Fibroblast of lung (primary cell): ENCODE data around the gene C2CD4B. TPM values are rescaled to one million over a fixed set of nuclear protein-coding genes. Genes with fewer than 3 reads are reported as not detected.

Experiments
- DNase-seq, 2 donors: peaks; one replicate each; pipeline versions ENCODE4 v3.0.0 to v3.0.0-alpha.2; 2010; ENCODE audit warnings: low read depth in 2 of 2
- H2AFZ ChIP-seq: 2 replicates; pipeline ENCODE4 v1.5.1; 2012; ENCODE audit warnings: low read length, control low read depth, inconsistent platforms
- H3K27ac ChIP-seq: 2 replicates; pipeline ENCODE4 v1.5.1; 2011; ENCODE audit warnings: low read length, control low read depth; ENCODE audit not compliant: insufficient read depth
- H3K27me3 ChIP-seq: 2 replicates; pipeline ENCODE4 v1.5.1; 2011; ENCODE audit warnings: mild to moderate bottlenecking, low read length; ENCODE audit not compliant: control insufficient read depth, insufficient read depth
- H3K36me3 ChIP-seq: 2 replicates; pipeline ENCODE4 v1.5.1; 2011; ENCODE audit warnings: low read length; ENCODE audit not compliant: control insufficient read depth, insufficient read depth
- H3K4me1 ChIP-seq: 2 replicates; pipeline ENCODE4 v1.5.1; 2011; ENCODE audit warnings: low read length; ENCODE audit not compliant: control insufficient read depth, insufficient read depth; ENCODE audit errors: extremely low read depth
- H3K4me2 ChIP-seq: 2 replicates; pipeline ENCODE4 v1.5.1; 2011; ENCODE audit warnings: low read length, control low read depth; ENCODE audit not compliant: insufficient read depth; ENCODE audit errors: extremely low read depth
- H3K4me3 ChIP-seq, 4 experiments: fragments of 200-600 bp in 1 of 4; sonication (generic) in 1 of 4; replicated peaks in 1 of 4; 2 replicates each; pipeline ENCODE4 v1.5.1; 2011 to 2016; ENCODE audit warnings: low read length in 4 of 4, low read depth in 3 of 4, mild to moderate bottlenecking in 3 of 4, control low read depth in 2 of 4, inconsistent platforms in 1 of 4, mixed read lengths in 1 of 4; ENCODE audit not compliant: insufficient read depth in 1 of 4; ENCODE audit errors: control extremely low read depth in 1 of 4
- H3K79me2 ChIP-seq: 2 replicates; pipeline ENCODE4 v1.5.1; 2012; ENCODE audit warnings: mild to moderate bottlenecking, low read length, inconsistent platforms; ENCODE audit not compliant: control insufficient read depth, insufficient read depth
- H3K9ac ChIP-seq: 2 replicates; pipeline ENCODE4 v1.5.1; 2011; ENCODE audit warnings: mild to moderate bottlenecking, low read length, control low read depth; ENCODE audit not compliant: insufficient read depth
- H3K9me3 ChIP-seq: 2 replicates; pipeline ENCODE4 v1.5.1; 2012; ENCODE audit warnings: low read depth, low read length; ENCODE audit not compliant: control insufficient read depth, insufficient read depth
- H4K20me1 ChIP-seq: 2 replicates; pipeline ENCODE4 v1.5.1; 2011; ENCODE audit warnings: low read length; ENCODE audit not compliant: control insufficient read depth, insufficient read depth; ENCODE audit errors: extremely low read depth
- CTCF ChIP-seq, 2 donors: IDR thresholded peaks in 1 of 2; conservative IDR thresholded peaks in 1 of 2; 1 replicate in 1 of 2; 2 replicates in 1 of 2; pipeline ENCODE4 v1.5.1; 2011 to 2012; ENCODE audit warnings: low read length in 2 of 2, control low read depth in 1 of 2, inconsistent platforms in 1 of 2, low read depth in 1 of 2, mild to moderate bottlenecking in 1 of 2
- EZH2 ChIP-seq: IDR thresholded peaks from 2 replicates; pipeline ENCODE4 v1.5.1; 2012; ENCODE audit warnings: low read length, control low read depth, mild to moderate bottlenecking; ENCODE audit errors: missing control alignments
- polyA plus RNA-seq, 2 donors: library from polyadenylated mRNA; depleted of rRNA in 1 of 2; stranded (reverse) in 1 of 2; unstranded in 1 of 2; fragments of >200 nt; gene quantifications; 2 replicates each; pipeline ENCODE4 v1.2.1, GENCODE V29; 2011 to 2012; ENCODE audit warnings: missing spikeins in 1 of 2
- total RNA-seq: library from RNA; depleted of rRNA; stranded (reverse); fragments of >200 nt; gene quantifications from 2 replicates; pipeline ENCODE4 v1.2.1, GENCODE V29; 2014

Gene C2CD4B
- total and polyA plus RNA-seq, 2 donors (not counting 1 experiment from before 2014, with no cell fraction given) = not detected

- H3K27me3 ChIP-seq = peaks cover 10% of the 10 kb centered on the region
- no peak overlapping the region for H3K4me2 ChIP-seq
- no peaks in the 10 kb centered on the region for H3K4me1 ChIP-seq
- no peak overlapping the region for H3K27ac ChIP-seq
- H4K20me1 ChIP-seq = no peaks in the 10 kb centered on the region
- H3K9me3 ChIP-seq = no peaks in the 10 kb centered on the region
- DNase-seq = no peak
- H3K79me2 ChIP-seq = no peaks in the 10 kb centered on the region
- no peaks in the 10 kb centered on the region for H3K36me3 ChIP-seq
- TF ChIP-seq CTCF (conservative IDR thresholded peaks at IDR 0.05 in 1 of 2, IDR thresholded peaks at IDR 0.05 in 1 of 2; ENCODE audit: low read depth in 1 of 2, low read length in 2 of 2) (no peak), EZH2 (no peak)
- H2AFZ ChIP-seq = no peak overlapping the region
- no peak overlapping the region for H3K9ac ChIP-seq
- H3K4me3 ChIP-seq = no peak overlapping the region
Measured at GRCh38 chr15:62171882-62172281, 6.8 kb upstream of the C2CD4B start.

- no peak overlapping the region for H3K4me3 ChIP-seq
- no peaks in the 10 kb centered on the region for H3K36me3 ChIP-seq
- TF ChIP-seq EZH2 (no peak), CTCF (conservative IDR thresholded peaks at IDR 0.05 in 1 of 2, IDR thresholded peaks at IDR 0.05 in 1 of 2; ENCODE audit: low read depth in 1 of 2, low read length in 2 of 2) (no peak)
- no peaks in the 10 kb centered on the region for H3K4me1 ChIP-seq
- H3K9me3 ChIP-seq = no peaks in the 10 kb centered on the region
- peaks cover 36% of the 10 kb centered on the region for H3K27me3 ChIP-seq
- DNase-seq = no peak
- H4K20me1 ChIP-seq = no peaks in the 10 kb centered on the region
- H3K4me2 ChIP-seq = no peak overlapping the region
- H2AFZ ChIP-seq = no peak overlapping the region
- H3K27ac ChIP-seq = no peak overlapping the region
- H3K9ac ChIP-seq = no peak overlapping the region
- H3K79me2 ChIP-seq = no peaks in the 10 kb centered on the region
Measured at GRCh38 chr15:62165793-62166375, 799 bp upstream of the C2CD4B start.

- peak in 1 of 2 donors; percentile 4 for DNase-seq
- H3K9me3 ChIP-seq = no peaks in the 10 kb centered on the region
- no peaks in the 10 kb centered on the region for H3K79me2 ChIP-seq
- H4K20me1 ChIP-seq = no peaks in the 10 kb centered on the region
- no peak for TF ChIP-seq CTCF (conservative IDR thresholded peaks at IDR 0.05 in 1 of 2, IDR thresholded peaks at IDR 0.05 in 1 of 2; ENCODE audit: low read depth in 1 of 2, low read length in 2 of 2)
- peak; percentile 77 for TF ChIP-seq EZH2
- no peaks in the 10 kb centered on the region for H3K4me1 ChIP-seq
- peaks cover 33% of the 10 kb centered on the region for H3K27me3 ChIP-seq
- no peak overlapping the region for H3K27ac ChIP-seq
- H3K4me2 ChIP-seq = peak overlapping the region; percentile 25
- H3K36me3 ChIP-seq = no peaks in the 10 kb centered on the region
- no peak overlapping the region for H2AFZ ChIP-seq
- no peak overlapping the region for H3K4me3 ChIP-seq
- no peak overlapping the region for H3K9ac ChIP-seq
Measured at GRCh38 chr15:62164396-62165103, 535 bp downstream of the C2CD4B start.
